Activated CD4-positive, alpha-beta memory T cell treated with anti-CD3 and anti-CD28 coated beads for 36 hours (primary cell): ENCODE measurements around the gene KIF26B. TPM values are rescaled to one million over a fixed set of nuclear protein-coding genes. Genes with fewer than 3 reads are reported as not detected.

Experiments used
- CTCF ChIA-PET: fragments of 350-600 bp; sonication (Branson Sonifier 250); formaldehyde crosslinking; loops from one replicate; lab custom pipeline; 2021; ENCODE audit warnings: antibody characterized with exemption, inconsistent platforms; lab: Charles Lee
- POLR2A ChIA-PET: fragments of 350-600 bp; sonication (Branson Sonifier 250); formaldehyde crosslinking; loops from one replicate; lab custom pipeline; 2021; ENCODE audit warnings: antibody characterized with exemption; lab: Charles Lee
- DNase-seq: peaks from one replicate; pipeline ENCODE4 v3.0.0-alpha.2; 2020
- H3K27ac Mint-ChIP-seq: one replicate; pipeline ENCODE4 v1.8.0; 2021; ENCODE audit warnings: mixed read lengths
- H3K27me3 Mint-ChIP-seq: one replicate; pipeline ENCODE4 v1.8.0; 2021; ENCODE audit warnings: mixed read lengths
- H3K36me3 Mint-ChIP-seq: one replicate; pipeline ENCODE4 v1.8.0; 2021; ENCODE audit warnings: mixed read lengths
- H3K4me1 Mint-ChIP-seq: one replicate; pipeline ENCODE4 v1.8.0; 2021; ENCODE audit warnings: low read depth, mixed read lengths
- H3K4me3 Mint-ChIP-seq: one replicate; pipeline ENCODE4 v1.8.0; 2021; ENCODE audit warnings: mild to moderate bottlenecking, mixed read lengths
- H3K9me3 Mint-ChIP-seq: one replicate; pipeline ENCODE4 v1.8.0; 2021; ENCODE audit warnings: mixed read lengths
- intact Hi-C: fragments of 100-400 bp; cut with micrococcal nuclease; formaldehyde crosslinking; loops from one replicate; pipeline ENCODE4 v1.15.1; 2023
- total RNA-seq, 2 experiments: library from RNA; stranded (reverse); gene quantifications; one replicate each; pipeline ENCODE4 v1.2.3, GENCODE V29; 2021

Gene KIF26B
- total RNA-seq, 2 experiments from 2014 or later: not detected

- intact Hi-C loops: no loop called here
- no peak overlapping the region for H3K27ac Mint-ChIP-seq
- no peak overlapping the region for H3K4me3 Mint-ChIP-seq
- no peaks in the 10 kb centered on the region for H3K36me3 Mint-ChIP-seq
- no peaks in the 10 kb centered on the region for H3K4me1 Mint-ChIP-seq
- no peak for DNase-seq
- H3K27me3 Mint-ChIP-seq: no peaks in the 10 kb centered on the region
- peaks cover 2% of the 10 kb centered on the region for H3K9me3 Mint-ChIP-seq
- ChIA-PET CTCF (no interaction called here), POLR2A (no interaction called here)
These were observed 519.2 kb downstream of the KIF26B start for GRCh38 chr1:245673881-245674414.

DNA sequence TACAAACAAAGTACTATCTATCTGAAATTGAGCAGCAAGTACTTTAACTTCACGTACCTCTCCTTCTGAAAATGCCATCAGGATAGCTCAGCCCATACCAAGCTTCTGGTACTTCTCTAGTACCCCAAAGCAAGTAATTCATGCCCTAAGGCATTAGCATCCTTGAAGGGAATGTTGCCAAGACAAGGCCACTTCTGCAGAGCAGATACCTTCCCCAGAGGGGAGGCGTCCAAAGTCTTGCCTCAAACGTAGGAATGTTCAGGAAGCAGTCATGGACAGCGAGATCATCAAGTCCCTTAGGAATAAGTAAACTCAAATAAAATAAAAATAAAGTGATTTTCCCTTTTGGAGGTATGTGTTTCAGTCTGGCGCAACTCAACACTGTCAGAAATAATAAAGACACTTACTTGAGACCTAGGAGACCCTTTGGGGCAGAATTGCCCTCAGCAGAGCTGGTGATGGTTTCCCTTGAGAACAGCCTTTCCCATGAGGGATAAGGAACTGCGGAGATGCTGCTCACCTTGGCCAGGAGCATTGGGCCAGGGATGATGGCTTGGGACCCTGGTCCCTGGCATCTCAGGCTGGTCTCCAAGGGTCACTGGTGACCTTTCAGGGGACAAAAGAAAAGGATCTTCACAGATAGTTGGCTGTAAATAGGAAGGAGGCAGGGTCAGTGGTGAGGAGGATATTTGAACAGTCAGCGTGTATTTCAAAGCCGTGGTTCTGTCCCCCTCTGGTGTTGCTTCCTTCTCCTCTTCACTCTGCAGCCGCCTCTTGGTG is 522.9 kb downstream of the KIF26B start:
- H3K4me3 Mint-ChIP-seq: no peak overlapping the region
- no peaks in the 10 kb centered on the region for H3K36me3 Mint-ChIP-seq
- CTCF ChIA-PET: no interaction called here
- no peak for DNase-seq
- POLR2A ChIA-PET: no interaction called here
- no peaks in the 10 kb centered on the region for H3K4me1 Mint-ChIP-seq
- H3K27ac Mint-ChIP-seq: no peak overlapping the region
- intact Hi-C loops: no loop called here
- H3K9me3 Mint-ChIP-seq: peaks cover 2% of the 10 kb centered on the region
- no peaks in the 10 kb centered on the region for H3K27me3 Mint-ChIP-seq

DNA sequence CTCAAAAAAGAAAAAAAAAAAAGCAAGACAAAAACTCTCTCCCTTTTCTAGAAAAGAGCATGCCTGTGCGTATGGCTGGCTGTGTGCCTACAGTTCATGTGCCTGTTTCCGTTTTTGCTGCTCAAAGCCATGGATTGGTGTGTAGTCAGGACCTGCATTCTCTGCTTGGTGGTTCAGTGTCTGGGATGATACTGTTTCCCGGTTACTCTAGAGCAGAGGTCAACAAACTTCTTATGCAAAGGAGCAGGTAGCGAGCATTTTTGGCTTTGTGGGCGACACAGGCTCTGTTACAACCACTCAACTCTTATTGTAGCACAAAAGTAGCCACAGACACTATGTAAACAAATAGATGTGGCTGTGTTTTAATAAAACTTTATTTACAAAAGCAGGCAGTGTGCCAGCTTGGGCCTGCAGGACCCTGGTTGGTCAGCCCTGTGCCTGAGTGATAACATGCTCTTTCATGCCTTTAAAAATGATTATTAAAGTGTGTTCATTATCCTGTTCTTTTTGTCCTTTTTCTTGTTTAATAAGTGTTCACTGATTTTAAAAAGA is 524.2 kb downstream of the KIF26B start:
- H3K27ac Mint-ChIP-seq: no peak overlapping the region
- POLR2A ChIA-PET: no interaction called here
- H3K36me3 Mint-ChIP-seq: no peaks in the 10 kb centered on the region
- H3K9me3 Mint-ChIP-seq: peaks cover 2% of the 10 kb centered on the region
- H3K4me3 Mint-ChIP-seq: no peak overlapping the region
- no peak for DNase-seq
- intact Hi-C loops: no loop called here
- CTCF ChIA-PET: no interaction called here
- no peaks in the 10 kb centered on the region for H3K27me3 Mint-ChIP-seq
- H3K4me1 Mint-ChIP-seq: no peaks in the 10 kb centered on the region

DNA sequence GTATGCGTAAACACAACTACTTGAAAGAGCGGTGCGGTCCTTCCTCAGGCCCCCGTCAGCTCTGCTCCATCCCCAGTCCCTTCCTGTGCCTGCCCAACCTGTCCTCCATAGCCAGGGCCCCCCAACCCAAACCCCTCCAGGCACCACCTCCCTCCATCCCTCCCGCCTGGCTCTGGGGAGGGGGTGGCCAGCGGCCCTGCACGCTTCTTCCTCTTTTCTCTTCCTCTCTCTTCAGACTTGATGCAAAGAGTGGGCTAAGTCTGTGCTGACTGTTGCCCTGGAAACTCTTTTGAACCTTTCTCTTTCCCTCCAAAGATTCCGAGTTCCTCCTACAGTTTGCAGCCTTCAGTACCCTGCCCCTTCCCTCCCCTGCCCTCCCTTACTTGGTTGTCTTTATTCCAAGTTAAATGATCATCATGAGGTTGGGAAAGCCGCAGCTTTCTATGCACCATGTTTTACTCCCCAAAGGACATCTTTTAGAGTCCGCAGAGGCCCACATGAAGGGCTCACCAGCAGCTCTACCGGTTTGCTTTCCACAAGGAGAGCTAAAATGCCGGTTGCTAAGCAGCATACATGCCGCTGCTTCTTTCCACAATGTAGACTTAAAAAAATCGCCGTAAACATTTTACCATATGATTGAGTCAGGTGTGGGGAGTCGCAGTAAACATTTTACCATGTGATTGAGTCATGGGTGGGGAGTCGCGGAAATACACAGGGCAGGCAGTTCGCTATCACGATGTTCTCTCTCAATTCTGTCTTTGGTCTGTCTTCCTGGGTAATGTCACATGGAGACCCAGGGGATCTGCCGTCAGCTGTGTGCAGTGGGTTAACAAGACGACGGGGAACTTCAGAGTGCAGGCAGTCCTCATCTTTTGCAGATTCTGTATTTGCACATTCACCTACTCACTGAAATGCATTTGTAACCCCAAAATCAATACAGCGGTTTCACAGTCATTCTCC is 525.3 kb downstream of the KIF26B start:
- CTCF ChIA-PET: interaction anchor here (0.6 kb wide), 1 partner anchor 36 kb away, joined by 3 read pairs; no protein-coding TSS in a partner anchor
- DNase-seq: no peak
- POLR2A ChIA-PET: no interaction called here
- H3K4me3 Mint-ChIP-seq: no peak overlapping the region
- no peaks in the 10 kb centered on the region for H3K27me3 Mint-ChIP-seq
- H3K27ac Mint-ChIP-seq: no peak overlapping the region
- no peaks in the 10 kb centered on the region for H3K4me1 Mint-ChIP-seq
- intact Hi-C loops: no loop called here
- H3K9me3 Mint-ChIP-seq: peaks cover 2% of the 10 kb centered on the region
- no peaks in the 10 kb centered on the region for H3K36me3 Mint-ChIP-seq

- Mint-ChIP-seq H3K9me3 (peaks cover 2% of the 10 kb centered on the region), H3K27ac (no peak overlapping the region), H3K4me3 (no peak overlapping the region), H3K36me3 (no peaks in the 10 kb centered on the region), H3K27me3 (peaks cover 4% of the 10 kb centered on the region), H3K4me1 (no peaks in the 10 kb centered on the region)
- intact Hi-C loops: no loop called here
- no peak for DNase-seq
- ChIA-PET CTCF (no interaction called here), POLR2A (no interaction called here)
These were observed 528.1 kb downstream of the KIF26B start for GRCh38 chr1:245682638-245683628.

DNA sequence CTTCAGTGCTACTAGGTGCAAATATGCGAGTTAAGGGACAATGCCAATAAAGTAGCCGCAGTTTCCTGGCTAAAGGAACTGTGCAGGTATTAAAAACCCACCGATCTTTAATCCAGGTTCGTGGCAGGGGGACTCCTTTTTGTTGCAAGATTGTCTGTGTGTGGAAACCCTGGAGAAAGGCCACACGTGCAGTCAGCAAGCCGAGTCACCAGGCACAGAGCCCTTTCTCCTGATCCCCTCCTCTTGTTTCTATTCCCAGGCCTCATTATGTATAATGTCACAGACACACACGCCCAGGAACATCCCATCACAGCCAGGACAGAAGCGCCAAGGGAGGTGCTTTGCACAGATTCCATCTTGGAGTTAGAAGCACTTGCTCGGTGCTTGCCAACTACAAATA is 528.9 kb downstream of the KIF26B start:
- Mint-ChIP-seq H3K27me3 (peaks cover 4% of the 10 kb centered on the region), H3K4me1 (no peaks in the 10 kb centered on the region), H3K36me3 (no peaks in the 10 kb centered on the region), H3K27ac (no peak overlapping the region), H3K4me3 (no peak overlapping the region), H3K9me3 (no peaks in the 10 kb centered on the region)
- POLR2A ChIA-PET: no interaction called here
- intact Hi-C loops: no loop called here
- CTCF ChIA-PET: no interaction called here
- no peak for DNase-seq

- Mint-ChIP-seq H3K27me3 (peaks cover 4% of the 10 kb centered on the region), H3K36me3 (no peaks in the 10 kb centered on the region), H3K27ac (no peak overlapping the region), H3K4me1 (no peaks in the 10 kb centered on the region), H3K4me3 (no peak overlapping the region), H3K9me3 (no peaks in the 10 kb centered on the region)
- DNase-seq: no peak
- intact Hi-C loops: no loop called here
- ChIA-PET POLR2A (no interaction called here), CTCF (no interaction called here)
These were observed 529.4 kb downstream of the KIF26B start for GRCh38 chr1:245684166-245684565.

GRCh38 chr1:245684571-245684970 is 529.8 kb downstream of the KIF26B start:
- Mint-ChIP-seq H3K27ac (no peak overlapping the region), H3K4me3 (no peak overlapping the region), H3K4me1 (no peaks in the 10 kb centered on the region), H3K9me3 (no peaks in the 10 kb centered on the region), H3K27me3 (peaks cover 6% of the 10 kb centered on the region), H3K36me3 (no peaks in the 10 kb centered on the region)
- ChIA-PET CTCF (no interaction called here), POLR2A (no interaction called here)
- no peak for DNase-seq
- intact Hi-C loops: no loop called here

GRCh38 chr1:245685111-245685810 is 530.5 kb downstream of the KIF26B start:
- no peaks in the 10 kb centered on the region for H3K36me3 Mint-ChIP-seq
- H3K4me1 Mint-ChIP-seq: no peaks in the 10 kb centered on the region
- ChIA-PET CTCF (no interaction called here), POLR2A (no interaction called here)
- intact Hi-C loops: no loop called here
- no peak for DNase-seq
- no peaks in the 10 kb centered on the region for H3K9me3 Mint-ChIP-seq
- H3K27me3 Mint-ChIP-seq: peaks cover 6% of the 10 kb centered on the region
- no peak overlapping the region for H3K4me3 Mint-ChIP-seq
- H3K27ac Mint-ChIP-seq: no peak overlapping the region

- Mint-ChIP-seq H3K36me3 (no peaks in the 10 kb centered on the region), H3K4me1 (no peaks in the 10 kb centered on the region), H3K27ac (no peak overlapping the region), H3K27me3 (peaks cover 6% of the 10 kb centered on the region), H3K9me3 (no peaks in the 10 kb centered on the region), H3K4me3 (no peak overlapping the region)
- intact Hi-C loops: no loop called here
- ChIA-PET CTCF (no interaction called here), POLR2A (no interaction called here)
- DNase-seq: no peak
These were observed 531.2 kb downstream of the KIF26B start for GRCh38 chr1:245686006-245686405.

DNA sequence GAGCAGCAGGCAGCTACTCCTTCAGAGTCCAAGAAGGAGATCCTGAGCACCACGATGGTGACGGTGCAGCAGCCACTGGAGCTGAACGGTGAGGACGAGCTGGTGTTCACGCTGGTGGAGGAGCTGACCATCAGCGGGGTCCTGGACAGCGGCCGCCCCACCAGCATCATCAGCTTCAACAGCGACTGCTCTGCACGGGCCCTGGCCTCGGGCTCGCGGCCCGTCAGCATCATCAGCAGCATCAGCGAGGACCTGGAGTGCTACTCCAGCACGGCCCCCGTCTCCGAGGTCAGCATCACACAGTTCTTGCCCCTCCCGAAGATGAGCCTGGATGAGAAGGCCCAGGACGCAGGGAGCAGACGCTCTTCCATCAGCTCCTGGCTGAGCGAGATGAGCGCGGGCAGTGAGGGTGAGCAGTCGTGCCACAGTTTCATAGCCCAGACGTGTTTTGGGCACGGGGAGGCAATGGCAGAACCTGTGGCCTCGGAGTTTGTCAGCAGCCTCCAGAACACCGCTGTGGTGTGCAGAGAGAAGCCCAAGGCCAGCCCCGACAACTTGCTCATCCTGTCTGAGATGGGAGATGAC is 531.8 kb downstream of the KIF26B start:
- Mint-ChIP-seq H3K36me3 (no peaks in the 10 kb centered on the region), H3K4me1 (no peaks in the 10 kb centered on the region), H3K27me3 (peaks cover 6% of the 10 kb centered on the region), H3K4me3 (no peak overlapping the region), H3K9me3 (no peaks in the 10 kb centered on the region), H3K27ac (no peak overlapping the region)
- CTCF ChIA-PET: no interaction called here
- no peak for DNase-seq
- intact Hi-C loops: no loop called here
- POLR2A ChIA-PET: no interaction called here
